HepG2 (cell line): ENCODE measurements around the gene SMIM24. TPM values are rescaled to one million over a fixed set of nuclear protein-coding genes. Genes with fewer than 3 reads are reported as not detected.
A peak's percentile ranks its signal among the peaks of the same experiment; 100 is the strongest.
"Not testable (repeated sequence)": the region's sequence is repeated elsewhere in the genome, so short reads cannot be mapped to it uniquely, and the experiment has no call there.

Source experiments
- ATAC-seq: fragments of 200-7000 bp; cut with Tn5 transposase; 3 replicates; pipeline ENCODE4 v1.9.1; 2020; ENCODE audit warnings: mild to moderate bottlenecking, moderate library complexity
- BruUV-seq: library from RNA; stranded (reverse); fragments of 400-500 nt; replicated peaks from 2 replicates; lab custom pipeline; 2021; lab: Mats Ljungman, UMichigan
- CTCF ChIA-PET: fragments of 300-600 bp; formaldehyde crosslinking; extraction: SDS; loops from one replicate; lab custom pipeline; 2021; ENCODE audit warnings: low total read pairs, inconsistent platforms, low intra/inter-chr PET ratio; lab: Yijun Ruan, JAX
- POLR2A ChIA-PET: fragments of 350-600 bp; sonication (Branson Sonifier 250); formaldehyde crosslinking; loops from one replicate; lab custom pipeline; 2020; ENCODE audit warnings: antibody characterized with exemption, inconsistent platforms; lab: Yijun Ruan, JAX
- DNase-seq: peaks from one replicate; pipeline ENCODE4 v3.0.0-alpha.2; 2015; ENCODE audit warnings: low spot score
- FAIRE-seq: peaks from 3 replicates; lab custom pipeline; 2011; peaks lifted over from hg19 to GRCh38; lab: Jason Lieb, UNC
- H2AFZ ChIP-seq: one replicate; pipeline ENCODE4 v1.6.1; 2011; ENCODE audit warnings: low read length, inconsistent platforms
- H3K27ac ChIP-seq: fragments of 300-600 bp; 3 replicates; pipeline ENCODE4 v1.8.0; 2011; ENCODE audit warnings: mixed run types, mild to moderate bottlenecking, mixed read lengths, low read length, inconsistent platforms; ENCODE audit not compliant: insufficient read depth; ENCODE audit errors: extremely low read length
- H3K27me3 ChIP-seq, 2 experiments: fragments of 200-600 bp in 1 of 2; 2 replicates in 1 of 2; 3 replicates in 1 of 2; pipeline versions ENCODE4 v1.6.0 to v1.8.0; 2011; ENCODE audit warnings: low read length in 2 of 2, mild to moderate bottlenecking in 2 of 2, moderate library complexity in 2 of 2, inconsistent platforms in 1 of 2; ENCODE audit not compliant: insufficient read depth in 2 of 2, control insufficient read depth in 1 of 2
- H3K36me3 ChIP-seq, 2 experiments: fragments of 200-600 bp in 1 of 2; replicated peaks in 1 of 2; 2 replicates in 1 of 2; 3 replicates in 1 of 2; pipeline versions ENCODE4 v1.5.1 to v1.8.0; 2011; ENCODE audit warnings: low read length in 2 of 2, inconsistent platforms in 1 of 2; ENCODE audit not compliant: insufficient read depth in 2 of 2, control insufficient read depth in 1 of 2
- H3K4me1 ChIP-seq: 2 replicates; pipeline ENCODE4 v1.5.1; 2012; ENCODE audit warnings: low read length, inconsistent platforms; ENCODE audit not compliant: insufficient read depth
- H3K4me2 ChIP-seq: 2 replicates; pipeline ENCODE4 v1.6.0; 2011; ENCODE audit warnings: low read depth, low read length, inconsistent platforms
- H3K4me3 ChIP-seq, 3 experiments: fragments of 200-600 bp in 1 of 3; sonication (generic), shearing (Covaris generic) in 1 of 3; replicated peaks in 1 of 3; 2 replicates each; pipeline ENCODE4 v1.5.1; 2011 to 2016; ENCODE audit warnings: low read length in 3 of 3, inconsistent platforms in 2 of 3, low read depth in 2 of 3, mild to moderate bottlenecking in 2 of 3, control low read depth in 1 of 3, mixed read lengths in 1 of 3; ENCODE audit not compliant: insufficient read depth in 1 of 3
- H3K79me2 ChIP-seq: one replicate; pipeline ENCODE4 v1.6.1; 2011; ENCODE audit warnings: low read length, inconsistent platforms; ENCODE audit not compliant: insufficient read depth
- H3K9ac ChIP-seq: 2 replicates; pipeline ENCODE4 v1.6.0; 2011; ENCODE audit warnings: mild to moderate bottlenecking, low read depth, low read length, inconsistent platforms; ENCODE audit not compliant: insufficient read depth
- H3K9me3 ChIP-seq: 2 replicates; pipeline ENCODE4 v1.5.1; 2012; ENCODE audit warnings: mild to moderate bottlenecking, low read length
- H4K20me1 ChIP-seq: 2 replicates; pipeline ENCODE4 v1.6.0; 2011; ENCODE audit warnings: inconsistent platforms, mild to moderate bottlenecking, low read length, moderate library complexity; ENCODE audit not compliant: insufficient read depth
- FOXM1 ChIP-seq: sonication (generic); formaldehyde crosslinking; IDR thresholded peaks from 2 replicates; pipeline ENCODE4 v1.5.0; 2020; ENCODE audit warnings: missing genetic modification reagents
- RFX1 ChIP-seq: fragments of 450-650 bp; IDR thresholded peaks from 2 replicates; pipeline ENCODE4 v1.6.1; 2017
- RFXAP ChIP-seq: sonication (generic); formaldehyde crosslinking; IDR thresholded peaks from 2 replicates; pipeline ENCODE4 v1.4.0; 2020; ENCODE audit warnings: missing genetic modification reagents, borderline replicate concordance
- SP1 ChIP-seq, 2 experiments: fragments of 450-650 bp in 1 of 2; sonication (generic) in 1 of 2; formaldehyde crosslinking in 1 of 2; IDR thresholded peaks; 2 replicates each; pipeline versions ENCODE4 v1.4.0 to v1.6.1; 2016 to 2020; ENCODE audit warnings: missing genetic modification reagents in 1 of 2
- ZNF792 ChIP-seq: IDR thresholded peaks from 2 replicates; pipeline ENCODE4 v1.6.1; 2016
- ZNF883 ChIP-seq: sonication (generic); formaldehyde crosslinking; IDR thresholded peaks from 2 replicates; pipeline ENCODE4 v1.5.1; 2020; ENCODE audit warnings: mild to moderate bottlenecking, missing genetic modification reagents; ENCODE audit errors: not compliant biosample characterization
- WGBS: methylation state at CpG from one replicate; pipeline ENCODE4 v1.1.6; 2017; ENCODE audit warnings: low lambda C conversion rate; 5-methylcytosine and 5-hydroxymethylcytosine counted together
- in situ Hi-C: cut with HindIII; loops from 2 replicates; pipeline ENCODE4 v1.10.0; 2017; ENCODE audit warnings: low pct_unique_long_range_greater_than_20kb; ENCODE audit not compliant: extremely low pct_ligation_motif_present
- intact Hi-C: fragments of 100-400 bp; cut with micrococcal nuclease; formaldehyde crosslinking; loops from one replicate; pipeline ENCODE4 v1.10.0; 2022; ENCODE audit not compliant: unreplicated experiment
- polyA plus RNA-seq, 8 experiments: library from polyadenylated mRNA; depleted of rRNA in 3 of 8; stranded (reverse) in 7 of 8; unstranded in 1 of 8; fragments of >200 nt; fragmentation: Illumina TruSeq in 4 of 8; extraction: Trizol in 4 of 8; gene quantifications; 2 replicates each; pipeline versions ENCODE4 v1.2.1 to v1.2.3, GENCODE V29; 2011 to 2016; ENCODE audit warnings: low read depth in 4 of 8, missing spikeins in 1 of 8, mixed read lengths in 1 of 8; ENCODE audit not compliant: insufficient read depth in 1 of 8
- total RNA-seq, 5 experiments: library from RNA; depleted of rRNA; stranded (reverse); fragments of >200 nt; fragmentation: Illumina TruSeq; extraction: Trizol; gene quantifications; 2 replicates each; pipeline ENCODE4 v1.2.3, GENCODE V29; 2016; ENCODE audit warnings: low read depth in 1 of 5
- TF ChIP-seq, protein P1 (sequence below): sonication (generic); formaldehyde crosslinking; IDR thresholded peaks from 2 replicates; pipeline ENCODE4 v1.4.0; 2020; ENCODE audit warnings: missing genetic modification reagents, borderline replicate concordance
- TF ChIP-seq, protein P2 (sequence below): sonication (generic); formaldehyde crosslinking; IDR thresholded peaks from 2 replicates; pipeline ENCODE4; 2020; ENCODE audit warnings: missing genetic modification reagents, mild to moderate bottlenecking, borderline replicate concordance
- TF ChIP-seq, protein P3 (sequence below): sonication (generic); formaldehyde crosslinking; IDR thresholded peaks from 2 replicates; pipeline ENCODE4 v1.9.0; 2022; ENCODE audit warnings: missing genetic modification reagents, mild to moderate bottlenecking, borderline replicate concordance

SMIM24 gene
- total and polyA plus RNA-seq, 2 of the 13 experiments (the other 11 are each of a cell fraction or from before 2014, with no cell fraction given) = 11.2 to 70.6 TPM

DNA sequence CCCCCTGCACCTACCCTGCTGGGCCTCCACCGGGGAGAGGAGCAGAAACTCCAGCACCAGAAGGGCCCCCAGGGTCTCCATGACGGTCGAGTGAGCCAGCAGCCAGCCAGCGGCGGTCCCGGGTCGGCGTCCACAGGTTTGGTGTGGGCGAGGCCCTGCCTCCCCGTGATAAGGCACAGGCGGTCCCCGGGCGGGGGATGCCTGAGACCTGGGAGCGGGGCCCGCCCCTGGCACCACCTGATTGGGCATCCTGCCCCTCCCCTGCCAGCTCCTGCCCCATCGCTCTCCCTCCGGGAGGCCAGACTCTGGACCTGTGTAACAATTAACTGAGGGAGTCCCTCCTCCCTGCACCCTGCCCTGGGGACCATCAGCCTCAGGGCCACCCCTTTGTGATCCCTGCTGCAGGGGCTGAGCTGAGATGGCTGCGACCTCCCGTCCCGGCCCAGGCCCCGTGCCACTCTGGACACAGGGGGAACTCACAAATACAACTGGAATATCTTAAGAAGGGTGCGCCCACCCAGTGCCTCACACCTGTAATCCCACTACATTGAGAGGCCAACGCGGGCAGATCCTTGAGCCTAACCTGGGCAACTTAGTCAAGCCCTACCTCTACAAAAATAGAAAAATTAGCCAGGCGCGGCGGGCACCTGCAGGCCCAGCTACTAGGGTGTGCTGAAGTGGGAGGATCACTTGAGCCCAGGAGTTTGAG lies at the start of gene SMIM24 (continued):
- TF ChIP-seq, protein P1, sequence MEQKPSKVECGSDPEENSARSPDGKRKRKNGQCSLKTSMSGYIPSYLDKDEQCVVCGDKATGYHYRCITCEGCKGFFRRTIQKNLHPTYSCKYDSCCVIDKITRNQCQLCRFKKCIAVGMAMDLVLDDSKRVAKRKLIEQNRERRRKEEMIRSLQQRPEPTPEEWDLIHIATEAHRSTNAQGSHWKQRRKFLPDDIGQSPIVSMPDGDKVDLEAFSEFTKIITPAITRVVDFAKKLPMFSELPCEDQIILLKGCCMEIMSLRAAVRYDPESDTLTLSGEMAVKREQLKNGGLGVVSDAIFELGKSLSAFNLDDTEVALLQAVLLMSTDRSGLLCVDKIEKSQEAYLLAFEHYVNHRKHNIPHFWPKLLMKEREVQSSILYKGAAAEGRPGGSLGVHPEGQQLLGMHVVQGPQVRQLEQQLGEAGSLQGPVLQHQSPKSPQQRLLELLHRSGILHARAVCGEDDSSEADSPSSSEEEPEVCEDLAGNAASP (CRISPR knock-in tag) = no peak
- TF ChIP-seq, protein P2, sequence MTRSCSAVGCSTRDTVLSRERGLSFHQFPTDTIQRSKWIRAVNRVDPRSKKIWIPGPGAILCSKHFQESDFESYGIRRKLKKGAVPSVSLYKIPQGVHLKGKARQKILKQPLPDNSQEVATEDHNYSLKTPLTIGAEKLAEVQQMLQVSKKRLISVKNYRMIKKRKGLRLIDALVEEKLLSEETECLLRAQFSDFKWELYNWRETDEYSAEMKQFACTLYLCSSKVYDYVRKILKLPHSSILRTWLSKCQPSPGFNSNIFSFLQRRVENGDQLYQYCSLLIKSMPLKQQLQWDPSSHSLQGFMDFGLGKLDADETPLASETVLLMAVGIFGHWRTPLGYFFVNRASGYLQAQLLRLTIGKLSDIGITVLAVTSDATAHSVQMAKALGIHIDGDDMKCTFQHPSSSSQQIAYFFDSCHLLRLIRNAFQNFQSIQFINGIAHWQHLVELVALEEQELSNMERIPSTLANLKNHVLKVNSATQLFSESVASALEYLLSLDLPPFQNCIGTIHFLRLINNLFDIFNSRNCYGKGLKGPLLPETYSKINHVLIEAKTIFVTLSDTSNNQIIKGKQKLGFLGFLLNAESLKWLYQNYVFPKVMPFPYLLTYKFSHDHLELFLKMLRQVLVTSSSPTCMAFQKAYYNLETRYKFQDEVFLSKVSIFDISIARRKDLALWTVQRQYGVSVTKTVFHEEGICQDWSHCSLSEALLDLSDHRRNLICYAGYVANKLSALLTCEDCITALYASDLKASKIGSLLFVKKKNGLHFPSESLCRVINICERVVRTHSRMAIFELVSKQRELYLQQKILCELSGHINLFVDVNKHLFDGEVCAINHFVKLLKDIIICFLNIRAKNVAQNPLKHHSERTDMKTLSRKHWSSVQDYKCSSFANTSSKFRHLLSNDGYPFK (CRISPR knock-in tag) = no peak
- TF ChIP-seq FOXM1 (CRISPR knock-in tag) (no peak), ZNF792 (0 out of 2 replicates have a peak, but pooled peaks have one; percentile 21), ZNF883 (CRISPR knock-in tag) (no peak), RFXAP (0 out of 2 replicates have a peak, but pooled peaks have one; percentile 22), RFX1 (no peak), SP1 (IDR thresholded peaks at IDR 0.05) (no peak), SP1 (CRISPR knock-in tag; IDR thresholded peaks at IDR 0.05) (peak; percentile 29; the same call in 1 of the 2 replicates)
- TF ChIP-seq, protein P3, sequence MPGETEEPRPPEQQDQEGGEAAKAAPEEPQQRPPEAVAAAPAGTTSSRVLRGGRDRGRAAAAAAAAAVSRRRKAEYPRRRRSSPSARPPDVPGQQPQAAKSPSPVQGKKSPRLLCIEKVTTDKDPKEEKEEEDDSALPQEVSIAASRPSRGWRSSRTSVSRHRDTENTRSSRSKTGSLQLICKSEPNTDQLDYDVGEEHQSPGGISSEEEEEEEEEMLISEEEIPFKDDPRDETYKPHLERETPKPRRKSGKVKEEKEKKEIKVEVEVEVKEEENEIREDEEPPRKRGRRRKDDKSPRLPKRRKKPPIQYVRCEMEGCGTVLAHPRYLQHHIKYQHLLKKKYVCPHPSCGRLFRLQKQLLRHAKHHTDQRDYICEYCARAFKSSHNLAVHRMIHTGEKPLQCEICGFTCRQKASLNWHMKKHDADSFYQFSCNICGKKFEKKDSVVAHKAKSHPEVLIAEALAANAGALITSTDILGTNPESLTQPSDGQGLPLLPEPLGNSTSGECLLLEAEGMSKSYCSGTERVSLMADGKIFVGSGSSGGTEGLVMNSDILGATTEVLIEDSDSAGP (CRISPR knock-in tag) = peak; percentile 66; the same call in 1 of the 2 replicates

GRCh38 chr19:3529299-3529698 lies 49.0 kb upstream of the SMIM24 start:
- FAIRE-seq, H3K9me3 ChIP-seq, in situ Hi-C loops, BruUV-seq, POLR2A ChIA-PET, ATAC-seq, H3K4me3 ChIP-seq, CTCF ChIA-PET, H3K4me2 ChIP-seq, H3K79me2 ChIP-seq, H2AFZ ChIP-seq, H3K4me1 ChIP-seq, H4K20me1 ChIP-seq, H3K27me3 ChIP-seq, intact Hi-C loops, DNase-seq, H3K27ac ChIP-seq, H3K9ac ChIP-seq: not testable (repeated sequence)
- H3K36me3 ChIP-seq = peaks cover 26 to 39% of the 10 kb centered on the region in 2 experiments
- 97% methylated on average over 7 of the region's 7 CpGs for WGBS
